HCT116 (cell line): ENCODE measurements around the gene SLC22A23. TPM values are rescaled to one million over a fixed set of nuclear protein-coding genes. Genes with fewer than 3 reads are reported as not detected.

Source experiments
- ATAC-seq: fragments of 200-7000 bp; cut with Tn5 transposase; 2 replicates; pipeline ENCODE4 v1.9.1; 2020; ENCODE audit warnings: mild to moderate bottlenecking, moderate library complexity
- BruUV-seq: library from RNA; stranded (reverse); fragments of 400-500 nt; replicated peaks from 2 replicates; lab custom pipeline; 2021; lab: Mats Ljungman, UMichigan
- CTCF ChIA-PET: fragments of 300-600 bp; sonication (Branson Sonifier 250); formaldehyde crosslinking; loops from one replicate; lab custom pipeline; 2021; ENCODE audit warnings: antibody characterized with exemption; lab: Charles Lee
- POLR2A ChIA-PET: fragments of 300-600, 350-600 bp; sonication (Branson Sonifier 250); formaldehyde crosslinking; loops from one replicate; lab custom pipeline; 2021; ENCODE audit warnings: antibody characterized with exemption; lab: Charles Lee
- RAD21 ChIA-PET, 2 experiments: fragments of 300-600 bp; sonication (Branson Sonifier 250); formaldehyde crosslinking; loops; one replicate each; lab custom pipeline; 2023; ENCODE audit warnings: low total read pairs in 2 of 2; ENCODE audit not compliant: uncharacterized antibody in 2 of 2, unreplicated experiment in 2 of 2, low non-redundant PET in 1 of 2; lab: Charles Lee
- DNase-seq: peaks from one replicate; pipeline ENCODE4 v3.0.0-alpha.2; 2010; ENCODE audit warnings: low read depth, low spot score
- H2AFZ ChIP-seq: fragments of 200-600 bp; shearing (Covaris generic), sonication (generic); 2 replicates; pipeline ENCODE4 v1.6.1; 2017; ENCODE audit warnings: low read depth, mixed run types, mixed read lengths, antibody characterized with exemption, low read length; ENCODE audit not compliant: poor library complexity, severe bottlenecking
- H3K27ac ChIP-seq: 2 replicates; pipeline ENCODE4 v1.5.1; 2012; ENCODE audit warnings: low read depth, low read length
- H3K27me3 ChIP-seq: fragments of 200-600 bp; sonication (generic); 2 replicates; pipeline ENCODE4 v1.6.1; 2016; ENCODE audit warnings: mixed run types, low read length, mixed read lengths; ENCODE audit not compliant: insufficient read depth
- H3K36me3 ChIP-seq, 2 experiments: fragments of 200-500 bp in 1 of 2; fragments of 200-600 bp in 1 of 2; sonication (Bioruptor generic) in 1 of 2; sonication (generic) in 1 of 2; 2 replicates each; pipeline versions ENCODE4 v1.5.1 to v1.6.1; 2014 to 2016; ENCODE audit warnings: low read length in 2 of 2, inconsistent platforms in 1 of 2, mixed read lengths in 1 of 2, mixed run types in 1 of 2; ENCODE audit not compliant: insufficient read depth in 2 of 2, control insufficient read depth in 1 of 2
- H3K4me1 ChIP-seq, 2 experiments: fragments of 200-600 bp in 1 of 2; sonication (generic) in 1 of 2; 2 replicates each; pipeline versions ENCODE4 v1.5.1 to v1.6.1; 2012 to 2017; ENCODE audit warnings: low read length in 2 of 2, inconsistent platforms in 1 of 2, mild to moderate bottlenecking in 1 of 2, mixed read lengths in 1 of 2, mixed run types in 1 of 2, moderate library complexity in 1 of 2; ENCODE audit not compliant: insufficient read depth in 2 of 2, control insufficient read depth in 1 of 2
- H3K4me2 ChIP-seq: fragments of 200-600 bp; sonication (generic); 2 replicates; pipeline ENCODE4 v1.6.1; 2017; ENCODE audit warnings: mixed run types, low read length, mixed read lengths
- H3K4me3 ChIP-seq, 2 experiments: fragments of 200-600 bp in 1 of 2; sonication (generic) in 1 of 2; replicated peaks in 1 of 2; 2 replicates each; pipeline ENCODE4 v1.5.1; 2011 to 2016; ENCODE audit warnings: low read length in 2 of 2, control low read depth in 1 of 2, low read depth in 1 of 2, mild to moderate bottlenecking in 1 of 2, mixed read lengths in 1 of 2, mixed run types in 1 of 2
- H3K79me2 ChIP-seq: fragments of 200-600 bp; sonication (generic); 2 replicates; pipeline ENCODE4 v1.6.1; 2017; ENCODE audit warnings: mild to moderate bottlenecking, mixed run types, low read length, moderate library complexity, mixed read lengths; ENCODE audit not compliant: insufficient read depth
- H3K9ac ChIP-seq: fragments of 200-600 bp; sonication (generic); 2 replicates; pipeline ENCODE4 v1.6.1; 2016; ENCODE audit warnings: low read length, mixed read lengths
- H3K9me2 ChIP-seq: fragments of 200-600 bp; sonication (generic), shearing (Covaris generic); 2 replicates; pipeline ENCODE4 v1.6.1; 2017; ENCODE audit warnings: mixed run types, mild to moderate bottlenecking, moderate library complexity; ENCODE audit not compliant: insufficient read depth
- H3K9me3 ChIP-seq, 2 experiments: fragments of 200-500 bp in 1 of 2; fragments of 200-600 bp in 1 of 2; sonication (Bioruptor generic) in 1 of 2; sonication (generic) in 1 of 2; 2 replicates each; pipeline ENCODE4 v1.6.1; 2014 to 2017; ENCODE audit warnings: low read length in 2 of 2, mixed read lengths in 2 of 2, inconsistent platforms in 1 of 2, low read depth in 1 of 2, mild to moderate bottlenecking in 1 of 2, mixed run types in 1 of 2, moderate library complexity in 1 of 2; ENCODE audit not compliant: control insufficient read depth in 1 of 2, insufficient read depth in 1 of 2
- H4K20me1 ChIP-seq: fragments of 200-600 bp; sonication (generic), shearing (Covaris generic); 2 replicates; pipeline ENCODE4 v1.6.1; 2017; ENCODE audit warnings: mixed run types, mild to moderate bottlenecking, moderate library complexity; ENCODE audit not compliant: insufficient read depth
- CBX3 ChIP-seq: IDR thresholded peaks from 2 replicates; pipeline ENCODE4 v1.6.1; 2012; ENCODE audit warnings: low read depth
- CTCF ChIP-seq, 3 experiments: fragments of 200-600 bp in 1 of 3; sonication (generic) in 1 of 3; IDR thresholded peaks in 2 of 3; conservative IDR thresholded peaks in 1 of 3; 2 replicates each; pipeline ENCODE4 v1.5.1; 2012 to 2017; ENCODE audit warnings: low read depth in 2 of 3, low read length in 2 of 3, antibody characterized with exemption in 1 of 3, borderline replicate concordance in 1 of 3, control low read depth in 1 of 3, mild to moderate bottlenecking in 1 of 3, mixed read lengths in 1 of 3, mixed run types in 1 of 3, moderate library complexity in 1 of 3; ENCODE audit not compliant: insufficient read depth in 1 of 3
- ELF1 ChIP-seq: IDR thresholded peaks from 2 replicates; pipeline ENCODE4 v1.6.1; 2012; ENCODE audit warnings: low read depth, borderline replicate concordance
- EZH2 ChIP-seq: fragments of 200-600 bp; sonication (generic); IDR thresholded peaks from 2 replicates; pipeline ENCODE4 v1.6.1; 2017; ENCODE audit warnings: antibody characterized with exemption, mixed run types
- EZH2phosphoT487 ChIP-seq: fragments of 200-600 bp; IDR thresholded peaks from 2 replicates; pipeline ENCODE4 v1.6.1; 2018; ENCODE audit warnings: antibody characterized with exemption, borderline replicate concordance
- JUND ChIP-seq: IDR thresholded peaks from 2 replicates; pipeline ENCODE4 v1.6.1; 2012
- RAD21 ChIP-seq: IDR thresholded peaks from 2 replicates; pipeline ENCODE4 v1.6.1; 2012; ENCODE audit warnings: low read depth, mild to moderate bottlenecking
- SP1 ChIP-seq: IDR thresholded peaks from 2 replicates; pipeline ENCODE4 v1.6.1; 2012; ENCODE audit warnings: low read depth
- TCF7L2 ChIP-seq: IDR thresholded peaks from 2 replicates; pipeline ENCODE4 v1.7.0; 2011; ENCODE audit warnings: borderline replicate concordance, inconsistent platforms; ENCODE audit not compliant: insufficient read depth, insufficient read length; ENCODE audit errors: extremely low read depth
- ZBTB33 ChIP-seq: IDR thresholded peaks from 2 replicates; pipeline ENCODE4 v1.6.1; 2011; ENCODE audit warnings: mild to moderate bottlenecking, low read length, moderate library complexity; ENCODE audit not compliant: insufficient replicate concordance; ENCODE audit errors: extremely low read depth
- ZFX ChIP-seq: fragments of 450-650 bp; IDR thresholded peaks from 2 replicates; pipeline ENCODE4 v1.6.1; 2017
- intact Hi-C: fragments of 100-400 bp; cut with micrococcal nuclease; formaldehyde crosslinking; loops from 2 replicates; pipeline ENCODE4 v1.10.0; 2022
- total RNA-seq: library from RNA; stranded (reverse); gene quantifications from one replicate; pipeline ENCODE4 v1.2.1, GENCODE V29; 2021; ENCODE audit not compliant: unreplicated experiment

The SLC22A23 gene
- total RNA-seq, 1 experiment from 2014 or later = 11.5 TPM

- BruUV-seq = no TSS peak
- POLR2A ChIA-PET = no interaction called here
- RAD21 ChIA-PET = no interaction called here
These were observed 84.5 kb downstream of the SLC22A23 start for GRCh38 chr6:3372184-3372846.

More at GRCh38 chr6:3372184-3372846, 84.5 kb downstream of the SLC22A23 start:
- Histone ChIP-seq H3K4me1 (peaks cover 21 to 38% of the 10 kb centered on the region in 2 experiments), H3K36me3 (no peaks in the 10 kb centered on the region), H3K4me3 (no peak overlapping the region), H3K27me3 (no peaks in the 10 kb centered on the region), H3K27ac (no peak overlapping the region), H2AFZ (no peak overlapping the region), H3K9me3 (no peaks in the 10 kb centered on the region), H3K9ac (no peak overlapping the region), H3K79me2 (no peaks in the 10 kb centered on the region), H3K9me2 (no peaks in the 10 kb centered on the region), H4K20me1 (no peaks in the 10 kb centered on the region), H3K4me2 (no peak overlapping the region)
- CTCF ChIA-PET = no interaction called here
- no peak for DNase-seq
- intact Hi-C loops = no loop called here
- peak; percentile 70 for ATAC-seq
- TF ChIP-seq TCF7L2 = no peak
- no peak for TF ChIP-seq ELF1
- peak; percentile 27; the same call in 1 of the 2 replicates for TF ChIP-seq RAD21
- TF ChIP-seq CBX3 = no peak
- no peak for TF ChIP-seq EZH2
- TF ChIP-seq EZH2phosphoT487 = no peak
- TF ChIP-seq JUND = no peak
- peak in 2 of 3 experiments; percentile 43 to 46; a peak in 4 of 6 replicates for TF ChIP-seq CTCF (IDR thresholded peaks at IDR 0.05 in 2 of 3, conservative IDR thresholded peaks at IDR 0.05 in 1 of 3; ENCODE audit: borderline replicate concordance in 1 of 3, insufficient read depth in 1 of 3, low read depth in 2 of 3, low read length in 2 of 3)
- no peak for TF ChIP-seq ZFX
- no peak for TF ChIP-seq SP1
- TF ChIP-seq ZBTB33 = no peak
